Measurements from ENCODE around the gene IDH3B.

GRCh38 chr20:2690718-2691117 is 26.7 kb upstream of the IDH3B start:
- TF ChIP-seq CTCF (IDR thresholded peaks at IDR 0.05) (no peak), POLR2A (IDR thresholded peaks at IDR 0.05) (no peak)
